Posterior cingulate gyrus (tissue), 11 donors: ENCODE measurements around the gene EGFLAM.

Source experiments
- DNase-seq, 10 donors: peaks; one replicate each; pipeline versions ENCODE4 v3.0.0 to v3.0.0-alpha.2; 2020 to 2021; ENCODE audit warnings: mixed read lengths in 3 of 10
- intact Hi-C: fragments of 100-400 bp; cut with DNase I; formaldehyde crosslinking; loops from one replicate; pipeline ENCODE4 v1.15.1; 2023

EGFLAM gene

GRCh38 chr5:38438757-38439156, 180.4 kb downstream of the EGFLAM start:
- intact Hi-C loops = no loop called here
- DNase-seq = no peak

GRCh38 chr5:38441453-38442246, 183.3 kb downstream of the EGFLAM start:
- DNase-seq = peak; percentile 74 to 98 (median 92)
- intact Hi-C loops = loop anchor here (1.0 to 2.0 kb wide), 3 partner anchors 109 to 368 kb away; no protein-coding TSS in a partner anchor

- no peak for DNase-seq
- intact Hi-C loops = no loop called here
Measured at GRCh38 chr5:38442247-38442573, 183.9 kb downstream of the EGFLAM start.

- no peak for DNase-seq
- intact Hi-C loops = no loop called here
Measured at GRCh38 chr5:38443390-38443789, 185.0 kb downstream of the EGFLAM start.

- peak in 3 of 10 donors; percentile 66 to 86 (median 70) for DNase-seq
- intact Hi-C loops = no loop called here
Measured at GRCh38 chr5:38445374-38446028, 187.1 kb downstream of the EGFLAM start.

GRCh38 chr5:38446029-38446522, 187.7 kb downstream of the EGFLAM start:
- intact Hi-C loops = no loop called here
- peak in 1 of 10 donors; percentile 47 for DNase-seq

- intact Hi-C loops = no loop called here
- DNase-seq = no peak
Measured at GRCh38 chr5:38447056-38447455, 188.7 kb downstream of the EGFLAM start.

- intact Hi-C loops = no loop called here
- DNase-seq = no peak
Measured at GRCh38 chr5:38447786-38448185, 189.4 kb downstream of the EGFLAM start.

GRCh38 chr5:38448568-38449350, 190.4 kb downstream of the EGFLAM start:
- no peak for DNase-seq
- intact Hi-C loops = no loop called here

- intact Hi-C loops = no loop called here
- DNase-seq = no peak
Measured at GRCh38 chr5:38450627-38451026, 192.3 kb downstream of the EGFLAM start.

GRCh38 chr5:38451074-38451725, 192.8 kb downstream of the EGFLAM start:
- intact Hi-C loops = no loop called here
- DNase-seq = no peak

GRCh38 chr5:38452201-38452600, 193.8 kb downstream of the EGFLAM start:
- intact Hi-C loops = no loop called here
- no peak for DNase-seq

GRCh38 chr5:38453506-38453905, 195.1 kb downstream of the EGFLAM start:
- no peak for DNase-seq
- intact Hi-C loops = no loop called here

GRCh38 chr5:38453921-38454320, 195.6 kb downstream of the EGFLAM start:
- DNase-seq = no peak
- intact Hi-C loops = no loop called here

GRCh38 chr5:38455796-38456330, 197.5 kb downstream of the EGFLAM start:
- DNase-seq = no peak
- intact Hi-C loops = no loop called here

GRCh38 chr5:38456657-38457399, 198.5 kb downstream of the EGFLAM start:
- intact Hi-C loops = no loop called here
- no peak for DNase-seq

GRCh38 chr5:38458174-38458573, 199.8 kb downstream of the EGFLAM start:
- intact Hi-C loops = no loop called here
- DNase-seq = no peak

- no peak for DNase-seq
- intact Hi-C loops = no loop called here
Measured at GRCh38 chr5:38462976-38463633, 204.7 kb downstream of the EGFLAM start.
